GM18507 (cell line): ENCODE data around the gene TTC33.
"Not testable (repeated sequence)": the region's sequence is repeated elsewhere in the genome, so short reads cannot be mapped to it uniquely, and the experiment has no call there.

Experiments
- DNase-seq: peaks from one replicate; pipeline ENCODE4 v3.0.0; 2011; ENCODE audit warnings: low read depth; ENCODE audit not compliant: insufficient read length; ENCODE audit errors: extremely low spot score
- FAIRE-seq: peaks from 2 replicates; lab custom pipeline; 2011; peaks lifted over from hg19 to GRCh38; lab: Jason Lieb, UNC

TTC33 gene

GRCh38 chr5:40733879-40734563, 21.7 kb downstream of the TTC33 start:
- FAIRE-seq = no peak
- no peak for DNase-seq

DNA sequence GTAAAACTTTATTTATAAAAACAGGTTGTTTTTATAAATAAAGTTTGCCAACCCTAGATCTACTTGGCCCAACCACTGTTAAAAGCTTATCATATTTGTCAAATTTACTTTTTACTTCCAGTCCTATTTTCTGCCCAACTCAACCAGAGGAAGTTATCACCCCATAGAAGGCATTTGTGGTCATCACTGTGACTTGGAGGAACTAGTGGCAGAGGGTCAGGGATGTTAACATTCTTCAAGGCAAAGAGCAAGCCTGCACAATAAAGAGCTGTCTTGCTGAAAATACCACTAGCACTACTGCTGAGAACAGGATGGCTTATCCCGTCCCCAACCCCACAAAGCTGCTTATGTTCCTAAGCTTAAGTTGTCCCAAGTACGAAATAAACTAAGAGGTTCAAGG, 22.3 kb downstream of the TTC33 start:
- DNase-seq (no peak), FAIRE-seq (no peak)

GRCh38 chr5:40722497-40722911, 33.3 kb downstream of the TTC33 start:
- FAIRE-seq, DNase-seq: not testable (repeated sequence)

- DNase-seq = no peak
- FAIRE-seq = no peak
Measured at GRCh38 chr5:40720069-40720468, 35.7 kb downstream of the TTC33 start.

DNA sequence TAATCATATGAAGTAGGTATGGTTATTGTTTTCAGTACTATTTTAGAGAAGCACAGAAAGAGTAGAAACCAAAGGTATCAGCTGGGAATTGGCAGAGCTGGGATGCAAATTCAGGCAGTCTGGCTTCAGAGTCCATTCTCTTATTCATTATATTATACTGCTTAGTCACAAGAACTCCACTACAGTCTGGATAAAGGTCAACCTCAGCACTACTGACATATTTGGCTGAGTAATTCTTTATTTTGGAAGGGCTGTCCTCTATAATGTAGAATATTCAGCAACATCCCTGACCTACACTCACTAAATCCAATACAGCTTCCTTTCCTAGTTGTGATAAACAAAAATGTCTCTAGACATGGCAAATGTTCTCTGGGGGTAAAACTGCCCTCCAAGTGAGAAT, 38.5 kb downstream of the TTC33 start:
- DNase-seq (no peak), FAIRE-seq (no peak)

DNA sequence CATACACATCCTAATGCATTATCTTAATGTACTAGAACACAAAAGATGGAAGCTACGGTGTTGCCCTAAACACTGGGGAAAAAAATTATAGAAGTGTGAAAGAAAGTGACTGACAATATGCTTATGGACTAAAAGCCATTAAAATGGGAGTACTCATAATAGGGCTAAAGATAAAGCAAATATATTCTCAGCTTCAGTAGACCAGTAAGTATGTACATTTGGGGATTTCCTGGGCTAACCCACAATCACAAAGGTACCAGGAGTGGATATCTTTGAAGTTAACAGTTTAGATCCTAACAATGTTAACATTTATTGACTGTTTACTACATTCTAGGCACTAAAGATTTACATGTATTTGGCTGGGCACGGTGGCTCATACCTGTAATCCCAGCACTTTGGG, 39.2 kb downstream of the TTC33 start:
- no peak for DNase-seq
- FAIRE-seq = no peak

GRCh38 chr5:40716000-40716399, 39.8 kb downstream of the TTC33 start:
- DNase-seq (no peak), FAIRE-seq (no peak)

DNA sequence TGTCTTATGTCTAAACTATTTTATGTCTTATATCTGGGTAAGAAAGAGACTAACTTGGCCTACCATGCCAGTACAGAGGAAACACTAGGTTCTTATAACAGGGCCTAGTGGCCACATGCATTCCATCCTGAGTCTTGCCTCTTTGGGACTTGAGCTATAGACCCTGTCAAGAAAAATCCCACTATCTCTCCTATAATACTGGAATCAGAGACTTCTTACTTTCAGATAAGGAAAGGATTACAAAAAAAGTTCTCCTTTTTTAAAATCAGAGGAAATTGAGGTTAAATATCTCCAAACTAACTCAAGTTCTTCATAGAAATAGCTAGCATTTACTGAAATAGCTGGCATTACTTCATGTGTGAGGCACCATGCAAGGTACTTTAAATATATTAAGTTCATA, 41.8 kb downstream of the TTC33 start:
- DNase-seq (no peak), FAIRE-seq (no peak)

DNA sequence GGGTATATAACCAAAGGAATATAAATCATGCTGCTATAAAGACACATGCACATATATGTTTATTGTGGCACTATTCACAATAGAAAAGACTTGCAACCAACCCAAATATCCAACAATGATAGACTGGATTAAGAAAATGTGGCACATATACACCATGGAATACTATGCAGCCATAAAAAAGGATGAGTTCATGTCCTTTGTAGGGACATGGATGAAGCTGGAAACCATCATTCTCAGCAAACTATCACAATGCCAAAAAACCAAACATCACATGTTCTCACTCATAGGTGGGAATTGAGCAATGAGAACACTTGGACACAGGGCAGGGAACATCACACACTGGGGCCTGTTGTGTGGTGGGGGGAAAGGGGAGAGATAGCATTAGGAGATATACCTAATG, 45.2 kb downstream of the TTC33 start:
- FAIRE-seq, DNase-seq: not testable (repeated sequence)

DNA sequence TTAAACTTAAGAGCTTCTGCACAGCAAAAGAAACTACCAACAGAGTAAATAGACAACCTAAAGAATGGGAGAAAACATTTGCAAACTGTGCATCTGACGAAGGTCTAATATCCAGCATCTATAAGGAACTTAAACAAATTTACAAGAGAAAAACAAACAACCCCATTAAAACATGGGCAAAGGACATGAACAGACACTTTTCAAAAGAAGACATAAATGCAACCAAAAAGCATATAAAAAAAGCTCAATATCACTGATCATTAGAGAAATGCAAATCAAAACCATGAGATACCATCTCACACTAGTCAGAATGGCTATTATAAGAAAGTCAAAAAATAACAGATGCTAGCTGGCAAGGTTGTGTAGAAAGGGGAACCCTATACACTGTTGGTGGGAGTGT, 50.3 kb downstream of the TTC33 start:
- FAIRE-seq, DNase-seq: not testable (repeated sequence)

GRCh38 chr5:40702027-40702426, 53.7 kb downstream of the TTC33 start:
- not testable (repeated sequence) for DNase-seq, FAIRE-seq

- DNase-seq (no peak), FAIRE-seq (no peak)
Measured at GRCh38 chr5:40700116-40700782, 55.5 kb downstream of the TTC33 start.

DNA sequence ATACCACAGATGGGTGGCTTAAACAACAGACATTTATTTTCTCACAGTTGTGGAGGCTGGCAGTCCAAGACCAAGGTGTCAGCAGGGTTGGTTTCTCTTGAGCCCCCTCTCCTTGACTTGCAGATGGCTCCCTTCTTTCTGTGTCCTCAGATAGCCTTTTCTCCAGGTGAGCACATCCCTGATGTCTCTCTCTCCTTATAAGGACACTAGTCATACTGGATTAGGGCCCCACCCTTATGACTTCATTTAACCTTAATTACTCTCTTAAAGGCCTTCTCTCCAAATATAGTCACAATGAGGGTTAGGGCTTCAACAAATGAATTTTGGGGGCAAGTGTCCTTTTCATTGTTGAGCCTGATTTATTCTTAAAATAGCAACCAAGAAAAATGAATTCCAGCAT, 61.3 kb downstream of the TTC33 start:
- FAIRE-seq = no peak
- no peak for DNase-seq

DNA sequence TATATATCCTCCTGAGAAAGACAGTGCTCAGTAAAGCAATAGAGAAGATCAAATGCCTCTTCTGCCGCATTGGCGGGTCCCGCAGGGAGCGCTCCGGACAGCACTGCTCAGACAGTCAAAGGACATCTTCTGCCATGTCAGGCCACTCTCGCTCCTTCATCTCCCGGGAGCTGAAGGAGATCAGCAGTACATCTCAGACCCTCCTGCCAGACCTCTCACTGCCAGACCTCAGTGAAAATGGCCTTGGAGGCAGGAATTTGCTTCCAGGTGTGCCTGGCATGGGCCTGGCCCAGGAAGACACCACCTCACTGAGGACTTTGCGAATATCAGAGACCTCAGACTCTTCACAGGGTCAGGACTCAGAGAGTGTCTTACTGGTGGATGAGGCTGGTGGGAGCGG, 63.9 kb downstream of the TTC33 start:
- no peak for DNase-seq
- no peak for FAIRE-seq

GRCh38 chr5:40690267-40690666, 65.5 kb downstream of the TTC33 start:
- DNase-seq (no peak), FAIRE-seq (no peak)

DNA sequence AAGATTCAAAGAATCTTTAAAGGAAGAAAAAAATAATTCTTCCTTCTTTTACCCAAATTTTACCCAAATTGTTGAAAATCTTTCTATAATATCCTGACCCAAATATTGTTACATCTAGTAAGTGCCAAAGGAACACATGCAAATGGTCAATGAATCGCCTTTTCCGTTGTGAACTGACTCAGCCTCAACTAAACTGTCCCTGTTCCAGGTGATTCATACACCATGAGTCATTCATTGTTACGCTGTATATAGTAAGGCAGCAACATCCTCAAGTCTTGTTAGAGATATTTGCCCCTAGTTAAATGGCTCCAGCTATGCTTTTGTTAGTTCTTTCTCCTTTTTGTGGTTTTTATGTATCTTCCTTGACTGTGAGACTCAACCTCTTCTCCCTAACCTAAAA, 66.3 kb downstream of the TTC33 start:
- DNase-seq (no peak), FAIRE-seq (no peak)

DNA sequence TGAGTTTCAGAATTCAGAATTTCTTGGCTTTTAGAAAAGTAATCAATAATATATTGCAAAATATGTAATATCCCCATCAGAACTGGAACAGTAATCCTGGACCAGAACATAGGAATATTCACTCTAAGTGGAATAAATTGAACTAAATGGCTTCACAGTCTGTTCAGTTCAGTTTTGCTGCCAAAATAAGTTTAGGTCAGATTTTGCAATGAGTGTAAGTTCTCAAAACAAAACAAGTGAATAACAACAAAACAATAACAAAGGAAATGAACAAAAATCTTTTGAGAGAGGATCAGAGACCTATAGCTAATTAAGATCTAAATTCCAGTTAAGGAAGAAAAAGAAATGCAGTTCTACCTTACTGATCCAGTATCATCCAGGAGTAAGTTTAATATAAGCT, 66.8 kb downstream of the TTC33 start:
- DNase-seq (no peak), FAIRE-seq (no peak)

DNA sequence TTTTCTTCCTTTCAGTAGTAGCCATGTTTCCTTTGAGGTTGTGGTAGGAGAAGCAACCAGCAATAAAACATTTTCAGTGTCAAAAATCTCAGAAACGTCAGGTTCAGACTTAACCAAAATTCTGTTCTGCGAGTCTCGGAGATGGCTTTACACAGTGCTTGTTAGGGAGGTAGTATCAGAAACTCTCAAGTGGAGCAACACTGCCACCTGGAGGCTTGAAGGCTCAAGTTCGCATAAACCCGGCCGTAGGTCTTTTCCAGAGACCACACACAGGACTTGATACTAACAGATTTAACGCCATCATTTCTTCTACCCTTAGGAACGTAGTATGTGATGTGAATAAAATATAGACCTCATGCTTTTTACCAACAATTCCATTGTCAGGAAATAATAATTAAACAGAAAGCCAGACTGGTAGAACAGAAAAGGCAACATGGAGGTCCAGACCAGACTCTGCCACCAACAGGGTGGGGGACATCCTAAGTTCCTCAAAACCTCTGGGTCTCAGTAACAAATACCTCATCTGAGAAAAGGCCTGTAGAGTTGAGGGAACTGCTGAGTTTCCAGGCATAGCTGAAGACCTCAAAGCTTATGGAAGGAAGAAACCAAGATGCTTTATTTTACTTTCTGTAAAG, 67.5 kb downstream of the TTC33 start:
- peak; percentile 40 for DNase-seq
- FAIRE-seq = peak; percentile 92

GRCh38 chr5:40687321-40687720, 68.4 kb downstream of the TTC33 start:
- FAIRE-seq = no peak
- no peak for DNase-seq

DNA sequence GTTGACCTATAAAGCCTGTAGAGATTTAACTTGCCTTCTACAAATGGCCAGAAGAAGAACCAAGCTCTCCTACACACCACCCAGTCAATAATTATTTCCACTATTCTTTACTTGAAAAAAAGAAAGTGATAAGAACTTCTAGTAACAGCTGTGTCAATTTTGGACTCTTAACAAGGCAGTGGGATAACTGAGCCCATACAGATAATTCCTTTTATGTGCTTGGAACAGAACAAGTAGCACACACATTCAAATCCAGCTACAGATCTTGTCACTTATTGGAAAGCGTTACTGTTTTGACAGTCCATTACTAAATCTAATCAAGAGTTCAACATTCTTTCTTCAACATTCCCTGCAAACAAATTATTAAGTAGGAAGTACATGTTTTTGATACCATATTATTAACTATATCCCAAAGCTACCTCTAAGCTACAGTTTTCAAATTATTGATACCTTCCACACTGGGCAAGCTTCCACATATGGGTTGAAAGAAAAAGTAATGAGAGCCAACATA, 69.7 kb downstream of the TTC33 start:
- DNase-seq (no peak), FAIRE-seq (no peak)

DNA sequence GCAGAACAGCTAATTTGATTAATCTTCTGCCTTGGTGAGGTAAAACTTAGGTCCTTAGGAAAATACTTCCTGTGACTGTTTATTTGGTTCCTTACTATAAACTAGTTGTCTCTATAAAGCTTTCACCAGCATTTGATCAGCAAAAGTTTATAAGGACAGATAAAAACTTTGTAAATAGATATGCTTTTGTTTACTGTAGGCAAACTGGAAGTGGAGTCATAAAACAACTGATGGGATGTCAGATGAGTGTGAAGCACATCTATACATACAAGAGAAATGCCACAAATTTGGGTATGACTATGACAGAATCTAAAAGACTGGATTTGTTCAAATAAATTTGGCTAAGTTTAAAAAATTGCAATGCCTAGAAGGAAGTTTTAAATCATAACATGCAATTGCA, 70.6 kb downstream of the TTC33 start:
- FAIRE-seq (no peak), DNase-seq (no peak)
